ENCODE measurements around the gene ADARB2.
A peak's percentile ranks its signal among the peaks of the same experiment; 100 is the strongest.

ADARB2 gene

GRCh38 chr10:1151076-1152033 is 586.0 kb downstream of the ADARB2 start:
- no peak for DNase-seq (ENCODE audit: low read depth in 1 of 2, low spot score in 1 of 2)

- no peak for DNase-seq (ENCODE audit: low read depth in 1 of 2, low spot score in 1 of 2)
Measured at GRCh38 chr10:1150638-1150955, 586.7 kb downstream of the ADARB2 start.

GRCh38 chr10:1149793-1150637 is 587.3 kb downstream of the ADARB2 start:
- DNase-seq (ENCODE audit: low read depth in 1 of 2, low spot score in 1 of 2), result peak in 1 of 2 donors; percentile 4

GRCh38 chr10:1148855-1149605 is 588.3 kb downstream of the ADARB2 start:
- no peak for DNase-seq (ENCODE audit: low read depth in 1 of 2, low spot score in 1 of 2)

GRCh38 chr10:1147810-1148209 is 589.5 kb downstream of the ADARB2 start:
- no peak for DNase-seq (ENCODE audit: low read depth in 1 of 2, low spot score in 1 of 2)

- no peak for DNase-seq (ENCODE audit: low read depth in 1 of 2, low spot score in 1 of 2)
Measured at GRCh38 chr10:1142596-1142995, 594.7 kb downstream of the ADARB2 start.

GRCh38 chr10:1141701-1142100 is 595.6 kb downstream of the ADARB2 start:
- DNase-seq (ENCODE audit: low read depth in 1 of 2, low spot score in 1 of 2), result no peak

- DNase-seq (ENCODE audit: low read depth in 1 of 2, low spot score in 1 of 2), result no peak
Measured at GRCh38 chr10:1141261-1141660, 596.1 kb downstream of the ADARB2 start.

- no peak for DNase-seq (ENCODE audit: low read depth in 1 of 2, low spot score in 1 of 2)
Measured at GRCh38 chr10:1138529-1138928, 598.8 kb downstream of the ADARB2 start.

GRCh38 chr10:1137499-1138163 is 599.7 kb downstream of the ADARB2 start:
- no peak for DNase-seq (ENCODE audit: low read depth in 1 of 2, low spot score in 1 of 2)

GRCh38 chr10:1136268-1136667 is 601.1 kb downstream of the ADARB2 start:
- no peak for DNase-seq (ENCODE audit: low read depth in 1 of 2, low spot score in 1 of 2)

GRCh38 chr10:1134156-1134555 is 603.2 kb downstream of the ADARB2 start:
- no peak for DNase-seq (ENCODE audit: low read depth in 1 of 2, low spot score in 1 of 2)

- DNase-seq (ENCODE audit: low read depth in 1 of 2, low spot score in 1 of 2), result no peak
Measured at GRCh38 chr10:1133495-1134045, 603.8 kb downstream of the ADARB2 start.

- DNase-seq (ENCODE audit: low read depth in 1 of 2, low spot score in 1 of 2), result no peak
Measured at GRCh38 chr10:1132584-1132983, 604.7 kb downstream of the ADARB2 start.

- no peak for DNase-seq (ENCODE audit: low read depth in 1 of 2, low spot score in 1 of 2)
Measured at GRCh38 chr10:1130995-1131790, 606.1 kb downstream of the ADARB2 start.

- no peak for DNase-seq (ENCODE audit: low read depth in 1 of 2, low spot score in 1 of 2)
Measured at GRCh38 chr10:1130226-1130625, 607.1 kb downstream of the ADARB2 start.

- DNase-seq (ENCODE audit: low read depth in 1 of 2, low spot score in 1 of 2), result no peak
Measured at GRCh38 chr10:1128649-1129048, 608.7 kb downstream of the ADARB2 start.

GRCh38 chr10:1128115-1128514 is 609.2 kb downstream of the ADARB2 start:
- DNase-seq (ENCODE audit: low read depth in 1 of 2, low spot score in 1 of 2), result no peak

GRCh38 chr10:1127629-1128028 is 609.7 kb downstream of the ADARB2 start:
- DNase-seq (ENCODE audit: low read depth in 1 of 2, low spot score in 1 of 2), result no peak

Measured in activated CD4-positive, alpha-beta T cell treated with anti-CD3 and anti-CD28 coated beads, Interleukin-2, amount 50 U/mL, for 24 hours (primary cell).